Caco-2 (cell line): ENCODE measurements around the gene SRD5A1. TPM values are rescaled to one million over a fixed set of nuclear protein-coding genes. Genes with fewer than 3 reads are reported as not detected.

Source experiments
- BruUV-seq: library from RNA; stranded (reverse); fragments of 400-500 nt; replicated peaks from 2 replicates; lab custom pipeline; 2021; lab: Mats Ljungman, UMichigan
- CTCF ChIA-PET: fragments of 300-600 bp; sonication (Branson Sonifier 250); formaldehyde crosslinking; loops from one replicate; lab custom pipeline; 2022; ENCODE audit warnings: antibody characterized with exemption; lab: Charles Lee
- POLR2A ChIA-PET: fragments of 300-600 bp; sonication (Branson Sonifier 250); formaldehyde crosslinking; loops from one replicate; lab custom pipeline; 2022; ENCODE audit warnings: antibody characterized with exemption; lab: Charles Lee
- DNase-seq, 2 experiments: peaks; one replicate each; pipeline versions ENCODE4 v3.0.0 to v3.0.0-alpha.2; 2020 to 2022
- H3K27me3 ChIP-seq: replicated peaks from 2 replicates; pipeline ENCODE4 v1.6.0; 2011; ENCODE audit warnings: low read length; ENCODE audit not compliant: control insufficient read depth, insufficient read depth
- H3K36me3 ChIP-seq: 2 replicates; pipeline ENCODE4 v1.5.1; 2011; ENCODE audit warnings: low read length; ENCODE audit not compliant: control insufficient read depth, insufficient read depth
- H3K4me1 ChIP-seq: fragments of 250-450 bp; sonication (Bioruptor Pico); 2 replicates; pipeline ENCODE4 v1.5.1; 2020; ENCODE audit warnings: mild to moderate bottlenecking
- H3K4me3 ChIP-seq: 2 replicates; pipeline ENCODE4 v1.5.1; 2011; ENCODE audit warnings: low read depth, mild to moderate bottlenecking, control low read depth, low read length
- H3K9me3 ChIP-seq: fragments of 250-450 bp; sonication (Bioruptor Pico); 2 replicates; pipeline ENCODE4 v1.5.1; 2020; ENCODE audit warnings: mild to moderate bottlenecking, moderate library complexity
- H3K27ac Mint-ChIP-seq: one replicate; pipeline ENCODE4 v1.8.0; 2022; ENCODE audit warnings: mixed read lengths; ENCODE audit not compliant: unreplicated experiment
- H3K27me3 Mint-ChIP-seq: one replicate; pipeline ENCODE4 v1.8.0; 2022; ENCODE audit warnings: mixed read lengths; ENCODE audit not compliant: insufficient read depth, unreplicated experiment
- H3K36me3 Mint-ChIP-seq: one replicate; pipeline ENCODE4 v1.8.0; 2022; ENCODE audit warnings: mild to moderate bottlenecking, mixed read lengths; ENCODE audit not compliant: insufficient read depth, unreplicated experiment
- H3K4me1 Mint-ChIP-seq: one replicate; pipeline ENCODE4 v1.8.0; 2022; ENCODE audit warnings: low read depth, mixed read lengths; ENCODE audit not compliant: unreplicated experiment
- H3K4me3 Mint-ChIP-seq: one replicate; pipeline ENCODE4 v1.8.0; 2022; ENCODE audit warnings: mild to moderate bottlenecking, moderate library complexity, mixed read lengths; ENCODE audit not compliant: unreplicated experiment
- H3K9me3 Mint-ChIP-seq: one replicate; pipeline ENCODE4 v1.8.0; 2022; ENCODE audit warnings: mixed read lengths; ENCODE audit not compliant: unreplicated experiment
- CTCF ChIP-seq, 2 experiments: fragments of 200-600 bp in 1 of 2; IDR thresholded peaks; 1 replicate in 1 of 2; 2 replicates in 1 of 2; pipeline versions ENCODE4 v1.5.1 to v1.8.0; 2011 to 2022; ENCODE audit warnings: antibody characterized with exemption in 1 of 2, control low read depth in 1 of 2, inconsistent platforms in 1 of 2, low read depth in 1 of 2, low read length in 1 of 2, mild to moderate bottlenecking in 1 of 2, moderate library complexity in 1 of 2; ENCODE audit not compliant: insufficient read depth in 1 of 2, severe bottlenecking in 1 of 2, unreplicated experiment in 1 of 2
- intact Hi-C: fragments of 100-400 bp; cut with micrococcal nuclease; formaldehyde crosslinking; loops from one replicate; pipeline ENCODE4 v1.10.0; 2022; ENCODE audit not compliant: unreplicated experiment
- total RNA-seq: library from RNA; stranded (reverse); gene quantifications from 2 replicates; pipeline ENCODE4 v1.2.3, GENCODE V29; 2022

SRD5A1 gene
- total RNA-seq, 1 experiment from 2014 or later, result 19.4 TPM

GRCh38 chr5:6611334-6612256 is 21.6 kb upstream of the SRD5A1 start:
- no peak for TF ChIP-seq CTCF (IDR thresholded peaks at IDR 0.05; ENCODE audit: insufficient read depth in 1 of 2, low read depth in 1 of 2, low read length in 1 of 2, severe bottlenecking in 1 of 2, unreplicated experiment in 1 of 2)

GRCh38 chr5:6615034-6615815 is 18.0 kb upstream of the SRD5A1 start:
- BruUV-seq, result no TSS peak
- Mint-ChIP-seq H3K4me1 (peaks cover 7% of the 10 kb centered on the region), H3K36me3 (peaks cover 88% of the 10 kb centered on the region), H3K27ac (no peak overlapping the region), H3K4me3 (no peak overlapping the region), H3K27me3 (no peaks in the 10 kb centered on the region), H3K9me3 (no peaks in the 10 kb centered on the region)
- Histone ChIP-seq H3K4me3 (no peak overlapping the region), H3K4me1 (no peaks in the 10 kb centered on the region), H3K9me3 (no peaks in the 10 kb centered on the region), H3K36me3 (no peaks in the 10 kb centered on the region), H3K27me3 (no peaks in the 10 kb centered on the region)
- no peak for TF ChIP-seq CTCF (IDR thresholded peaks at IDR 0.05; ENCODE audit: insufficient read depth in 1 of 2, low read depth in 1 of 2, low read length in 1 of 2, severe bottlenecking in 1 of 2, unreplicated experiment in 1 of 2)
- DNase-seq, result no peak
- ChIA-PET POLR2A (no interaction called here), CTCF (no interaction called here)
- intact Hi-C loops, result no loop called here

More at GRCh38 chr5:6611334-6612256, 21.6 kb upstream of the SRD5A1 start:
- no peak overlapping the region for H3K4me3 Mint-ChIP-seq
- no TSS peak for BruUV-seq
- ChIA-PET CTCF (interaction anchor here (0.6 kb wide), 1 partner anchor 1088 kb away, joined by 6 read pairs; no protein-coding TSS in a partner anchor), POLR2A (interaction anchor here (0.5 kb wide), 1 partner anchor 82 kb away, joined by 5 read pairs; no protein-coding TSS in a partner anchor)
- no peak overlapping the region for H3K4me3 ChIP-seq
- H3K27me3 ChIP-seq, result no peaks in the 10 kb centered on the region
- H3K36me3 ChIP-seq, result peaks cover 4% of the 10 kb centered on the region
- no peaks in the 10 kb centered on the region for H3K27me3 Mint-ChIP-seq
- no peak overlapping the region for H3K27ac Mint-ChIP-seq
- peaks cover 7% of the 10 kb centered on the region for H3K4me1 Mint-ChIP-seq
- no peak for DNase-seq
- no peaks in the 10 kb centered on the region for H3K9me3 Mint-ChIP-seq
- H3K9me3 ChIP-seq, result no peaks in the 10 kb centered on the region
- intact Hi-C loops, result no loop called here
- peaks cover 92% of the 10 kb centered on the region for H3K36me3 Mint-ChIP-seq
- H3K4me1 ChIP-seq, result no peaks in the 10 kb centered on the region

- H3K36me3 Mint-ChIP-seq, result peaks cover 90% of the 10 kb centered on the region
- ChIA-PET CTCF (no interaction called here), POLR2A (no interaction called here)
- no peaks in the 10 kb centered on the region for H3K9me3 ChIP-seq
- BruUV-seq, result no TSS peak
- no peak overlapping the region for H3K4me3 Mint-ChIP-seq
- H3K9me3 Mint-ChIP-seq, result no peaks in the 10 kb centered on the region
- peaks cover 7% of the 10 kb centered on the region for H3K4me1 Mint-ChIP-seq
- DNase-seq, result no peak
- no peak overlapping the region for H3K27ac Mint-ChIP-seq
- H3K36me3 ChIP-seq, result no peaks in the 10 kb centered on the region
- TF ChIP-seq CTCF (IDR thresholded peaks at IDR 0.05; ENCODE audit: insufficient read depth in 1 of 2, low read depth in 1 of 2, low read length in 1 of 2, severe bottlenecking in 1 of 2, unreplicated experiment in 1 of 2), result no peak
- no peaks in the 10 kb centered on the region for H3K27me3 ChIP-seq
- no peaks in the 10 kb centered on the region for H3K27me3 Mint-ChIP-seq
- intact Hi-C loops, result no loop called here
- no peak overlapping the region for H3K4me3 ChIP-seq
- no peaks in the 10 kb centered on the region for H3K4me1 ChIP-seq
These were observed 16.6 kb upstream of the SRD5A1 start for GRCh38 chr5:6616632-6617031.
